Kidney (tissue), 14 donors: ENCODE data around the gene CIITA. TPM values are rescaled to one million over a fixed set of nuclear protein-coding genes. Genes with fewer than 3 reads are reported as not detected.
A peak's percentile ranks its signal among the peaks of the same experiment; 100 is the strongest.

ENCODE experiments used
- DNase-seq, 5 donors: peaks; one replicate each; pipeline ENCODE4 v3.0.0-alpha.2; 2013 to 2020
- FAIRE-seq: peaks from 2 replicates; lab custom pipeline; 2012; peaks lifted over from hg19 to GRCh38; lab: Jason Lieb, UNC
- H3K27ac ChIP-seq, 2 donors: one replicate each; pipeline ENCODE4 v1.7.0; 2013; ENCODE audit warnings: low read depth in 2 of 2, low read length in 2 of 2, inconsistent platforms in 1 of 2
- H3K27me3 ChIP-seq: one replicate; pipeline ENCODE4 v1.7.1; 2013; ENCODE audit warnings: low read length, inconsistent platforms; ENCODE audit not compliant: control insufficient read depth, insufficient read depth
- H3K36me3 ChIP-seq, 3 donors: one replicate each; pipeline versions ENCODE4 v1.7.0 to v1.7.1; 2013; ENCODE audit warnings: low read length in 3 of 3, control low read depth in 1 of 3, inconsistent platforms in 1 of 3; ENCODE audit not compliant: insufficient read depth in 3 of 3, control insufficient read depth in 2 of 3
- H3K4me1 ChIP-seq, 3 donors: one replicate each; pipeline versions ENCODE4 v1.7.0 to v1.7.1; 2013; ENCODE audit warnings: low read length in 3 of 3, inconsistent platforms in 1 of 3, low read depth in 1 of 3; ENCODE audit not compliant: control insufficient read depth in 2 of 3, insufficient read depth in 2 of 3
- H3K4me3 ChIP-seq, 3 donors: one replicate each; pipeline versions ENCODE4 v1.7.0 to v1.8.1; 2013; ENCODE audit warnings: low read length in 3 of 3, control low read depth in 1 of 3, inconsistent platforms in 1 of 3
- H3K9ac ChIP-seq, 3 donors: one replicate each; pipeline versions ENCODE4 v1.7.0 to v1.7.1; 2013; ENCODE audit warnings: low read length in 3 of 3, control low read depth in 1 of 3, inconsistent platforms in 1 of 3
- H3K9me3 ChIP-seq, 3 donors: one replicate each; pipeline versions ENCODE4 v1.7.0 to v1.7.1; 2013; ENCODE audit warnings: low read length in 3 of 3, control low read depth in 1 of 3, inconsistent platforms in 1 of 3; ENCODE audit not compliant: control insufficient read depth in 2 of 3, insufficient read depth in 1 of 3
- intact Hi-C: fragments of 100-400 bp; cut with DNase I; formaldehyde crosslinking; loops from one replicate; pipeline ENCODE4 v1.11.1; 2022
- polyA plus RNA-seq: library from polyadenylated mRNA; stranded (reverse); fragments of 350-450 nt; fragmentation: Illumina TruSeq; extraction: RNeasy Lipid Tissue Mini Kit (QIAGEN cat#74804); gene quantifications from one replicate; pipeline ENCODE4 v1.2.3, GENCODE V29; 2014; ENCODE audit warnings: low read depth, low replicate concordance; ENCODE audit not compliant: insufficient read depth
- total RNA-seq: library from RNA; stranded (reverse); fragmentation: NEBNext Ultra II Directional; extraction: Animal tissue kit (Norgen Biotek cat#: 25700); gene quantifications from one replicate; pipeline ENCODE4 v1.2.1, GENCODE V29; 2021
- TF ChIP-seq, protein P1 (sequence below): IDR thresholded peaks from 3 replicates; pipeline ENCODE4 v1.5.1; 2012; ENCODE audit warnings: mild to moderate bottlenecking, moderate library complexity, borderline replicate concordance; ENCODE audit not compliant: insufficient read depth; ENCODE audit errors: extremely low read depth
- donor health status: control.
- donor health status: control.
- donor health status: control.
- donor health status: control.
- donor health status: control.
- donor health status: DM: yes; HTN: yes; CAD: no.
- donor health status: Normal renal cell carcinoma (clear cell type).

CIITA gene
- total and polyA plus RNA-seq, 2 donors from 2014 or later: 8.3 to 50.5 TPM

DNA sequence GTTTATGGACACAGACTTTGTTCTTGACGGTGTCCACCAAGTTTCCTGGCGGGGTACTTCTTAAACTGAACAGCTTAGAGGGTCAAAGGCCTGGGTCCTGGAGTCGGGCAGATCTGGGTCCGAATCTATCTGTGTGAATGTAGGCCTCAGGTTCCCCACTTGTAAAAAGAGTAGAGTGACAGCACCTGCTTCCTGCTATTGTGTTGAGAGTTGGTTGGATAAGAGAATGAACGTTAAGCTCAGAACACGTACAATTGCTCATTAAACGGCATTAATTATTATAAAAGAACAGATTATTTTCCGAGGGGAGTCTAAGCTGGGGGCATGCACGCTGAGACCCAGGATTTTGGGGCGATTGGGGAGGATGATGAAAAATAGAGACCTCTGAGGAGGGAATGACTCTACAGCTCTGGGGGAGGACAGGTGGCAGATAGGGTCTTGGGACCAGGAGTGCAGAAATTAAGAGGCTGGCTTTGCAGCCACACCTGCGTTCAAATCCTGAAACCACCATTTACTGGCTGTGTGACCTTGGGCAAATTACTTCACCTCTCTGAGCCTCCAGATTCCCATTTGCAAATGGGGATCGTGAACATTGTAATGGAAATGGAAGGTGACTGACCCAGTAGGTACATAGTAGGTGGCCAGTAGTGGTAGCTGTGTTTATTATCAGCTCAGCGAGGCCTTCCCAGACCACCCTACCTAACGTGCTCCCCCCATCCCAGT is 68.2 kb downstream of the CIITA start:
- DNase-seq: no peak
- H3K9ac ChIP-seq: peak overlapping the region; percentile 44 to 82 (median 60)
- H3K27ac ChIP-seq: no peak overlapping the region
- no peak for FAIRE-seq
- H3K4me3 ChIP-seq: peak overlapping the region; percentile 59 to 90 (median 79)
- H3K9me3 ChIP-seq: no peaks in the 10 kb centered on the region
- TF ChIP-seq, protein P1, sequence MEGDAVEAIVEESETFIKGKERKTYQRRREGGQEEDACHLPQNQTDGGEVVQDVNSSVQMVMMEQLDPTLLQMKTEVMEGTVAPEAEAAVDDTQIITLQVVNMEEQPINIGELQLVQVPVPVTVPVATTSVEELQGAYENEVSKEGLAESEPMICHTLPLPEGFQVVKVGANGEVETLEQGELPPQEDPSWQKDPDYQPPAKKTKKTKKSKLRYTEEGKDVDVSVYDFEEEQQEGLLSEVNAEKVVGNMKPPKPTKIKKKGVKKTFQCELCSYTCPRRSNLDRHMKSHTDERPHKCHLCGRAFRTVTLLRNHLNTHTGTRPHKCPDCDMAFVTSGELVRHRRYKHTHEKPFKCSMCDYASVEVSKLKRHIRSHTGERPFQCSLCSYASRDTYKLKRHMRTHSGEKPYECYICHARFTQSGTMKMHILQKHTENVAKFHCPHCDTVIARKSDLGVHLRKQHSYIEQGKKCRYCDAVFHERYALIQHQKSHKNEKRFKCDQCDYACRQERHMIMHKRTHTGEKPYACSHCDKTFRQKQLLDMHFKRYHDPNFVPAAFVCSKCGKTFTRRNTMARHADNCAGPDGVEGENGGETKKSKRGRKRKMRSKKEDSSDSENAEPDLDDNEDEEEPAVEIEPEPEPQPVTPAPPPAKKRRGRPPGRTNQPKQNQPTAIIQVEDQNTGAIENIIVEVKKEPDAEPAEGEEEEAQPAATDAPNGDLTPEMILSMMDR: no peak
- H3K27me3 ChIP-seq: no peaks in the 10 kb centered on the region
- no peaks in the 10 kb centered on the region for H3K36me3 ChIP-seq
- peaks cover 6 to 55% (median 36%) of the 10 kb centered on the region in 3 donors for H3K4me1 ChIP-seq
- intact Hi-C loops: no loop called here

DNA sequence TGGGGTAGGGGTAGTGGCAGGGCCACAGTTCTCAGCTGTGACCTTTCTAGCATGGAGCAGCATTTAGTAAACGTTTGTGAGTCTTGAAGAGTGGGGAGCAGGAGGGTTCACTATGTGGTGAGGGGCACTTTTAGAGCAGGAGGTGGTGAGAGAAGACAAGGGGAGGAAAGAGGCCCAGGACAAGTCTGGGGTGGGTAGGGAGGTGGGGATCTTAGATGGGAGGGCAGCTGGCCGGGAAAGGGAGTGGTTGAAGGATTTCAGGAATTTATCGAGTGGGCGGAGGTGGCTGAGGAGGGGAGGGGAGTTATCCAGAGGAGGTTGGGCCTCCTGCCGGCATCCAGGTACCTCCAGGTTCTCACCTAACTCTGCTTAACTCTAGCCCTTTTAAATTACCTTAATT is 69.3 kb downstream of the CIITA start:
- FAIRE-seq: no peak
- Histone ChIP-seq H3K27me3 (no peaks in the 10 kb centered on the region), H3K27ac (peak overlapping the region in 1 of 2 donors; percentile 59), H3K9ac (no peak overlapping the region), H3K36me3 (no peaks in the 10 kb centered on the region), H3K4me3 (peak overlapping the region in 2 of 3 donors; percentile 14 to 23), H3K4me1 (peaks cover 6 to 46% (median 32%) of the 10 kb centered on the region in 3 donors), H3K9me3 (no peaks in the 10 kb centered on the region)
- TF ChIP-seq, protein P1: no peak
- peak in 4 of 5 donors; percentile 39 to 76 (median 66) for DNase-seq
- intact Hi-C loops: no loop called here

DNA sequence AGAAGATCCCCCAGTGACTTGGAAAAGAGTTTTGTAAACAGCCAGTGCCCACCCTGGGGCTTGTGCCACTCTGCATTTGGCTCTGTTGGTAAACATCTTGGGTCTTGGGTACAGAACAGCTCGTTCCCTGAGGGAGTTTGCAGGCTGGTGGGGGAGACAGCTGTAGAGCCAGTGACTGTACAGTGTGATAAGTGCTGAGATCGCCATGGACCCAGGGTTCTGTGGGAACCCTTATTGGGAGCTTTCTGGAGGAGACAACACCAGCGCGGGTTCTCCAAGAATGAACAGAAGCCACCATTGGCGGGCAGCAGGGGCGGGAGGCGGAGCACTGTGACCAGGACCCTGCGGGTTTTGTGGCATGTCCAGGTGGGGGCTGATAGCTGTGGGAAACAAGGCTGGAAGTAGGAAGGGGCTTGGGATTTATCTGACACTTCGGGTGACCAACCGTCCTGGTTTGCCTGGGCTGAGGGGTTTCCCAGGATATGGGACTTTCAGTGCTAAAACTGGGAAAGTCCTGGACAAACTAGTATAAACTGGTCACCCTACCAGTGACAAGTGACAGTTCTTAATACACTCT is 70.3 kb downstream of the CIITA start:
- TF ChIP-seq, protein P1: no peak
- FAIRE-seq (no peak), DNase-seq (no peak)
- Histone ChIP-seq H3K9ac (peak overlapping the region in 1 of 3 donors; percentile 14), H3K36me3 (no peaks in the 10 kb centered on the region), H3K4me1 (peaks cover 6 to 45% (median 32%) of the 10 kb centered on the region in 3 donors), H3K9me3 (no peaks in the 10 kb centered on the region), H3K4me3 (no peak overlapping the region), H3K27ac (no peak overlapping the region), H3K27me3 (no peaks in the 10 kb centered on the region)
- intact Hi-C loops: no loop called here
